ENCODE data around the gene RAPGEF2.

Gene RAPGEF2

GRCh38 chr4:159382856-159383561 is 280.1 kb downstream of the RAPGEF2 start:
- TF ChIP-seq CTCF (IDR thresholded peaks at IDR 0.05; ENCODE audit: low read depth, low read length) = no peak
- H3K4me3 ChIP-seq (replicated peaks in 1 of 2; ENCODE audit: low read depth in 2 of 2, low read length in 2 of 2) = no peak overlapping the region
- peak in 1 of 2 donors; percentile 5 for DNase-seq (ENCODE audit: low read depth in 2 of 2)

- H3K4me3 ChIP-seq (replicated peaks in 1 of 2; ENCODE audit: low read depth in 2 of 2, low read length in 2 of 2) = no peak overlapping the region
- TF ChIP-seq CTCF (IDR thresholded peaks at IDR 0.05; ENCODE audit: low read depth, low read length) = no peak
- DNase-seq (ENCODE audit: low read depth in 2 of 2) = no peak
These were observed 280.7 kb downstream of the RAPGEF2 start for GRCh38 chr4:159383562-159383931.

- TF ChIP-seq CTCF (IDR thresholded peaks at IDR 0.05; ENCODE audit: low read depth, low read length) = no peak
- DNase-seq (ENCODE audit: low read depth in 2 of 2) = no peak
- no peak overlapping the region for H3K4me3 ChIP-seq (replicated peaks in 1 of 2; ENCODE audit: low read depth in 2 of 2, low read length in 2 of 2)
These were observed 281.1 kb downstream of the RAPGEF2 start for GRCh38 chr4:159384017-159384416.

GRCh38 chr4:159384632-159385031 is 281.8 kb downstream of the RAPGEF2 start:
- no peak overlapping the region for H3K4me3 ChIP-seq (replicated peaks in 1 of 2; ENCODE audit: low read depth in 2 of 2, low read length in 2 of 2)
- peak; percentile 19 to 27 for DNase-seq (ENCODE audit: low read depth in 2 of 2)
- TF ChIP-seq CTCF (IDR thresholded peaks at IDR 0.05; ENCODE audit: low read depth, low read length) = no peak

GRCh38 chr4:159386620-159387019 is 283.7 kb downstream of the RAPGEF2 start:
- no peak overlapping the region for H3K4me3 ChIP-seq (replicated peaks in 1 of 2; ENCODE audit: low read depth in 2 of 2, low read length in 2 of 2)
- no peak for DNase-seq (ENCODE audit: low read depth in 2 of 2)
- no peak for TF ChIP-seq CTCF (IDR thresholded peaks at IDR 0.05; ENCODE audit: low read depth, low read length)

- DNase-seq (ENCODE audit: low read depth in 2 of 2) = no peak
- TF ChIP-seq CTCF (IDR thresholded peaks at IDR 0.05; ENCODE audit: low read depth, low read length) = no peak
- no peak overlapping the region for H3K4me3 ChIP-seq (replicated peaks in 1 of 2; ENCODE audit: low read depth in 2 of 2, low read length in 2 of 2)
These were observed 286.9 kb downstream of the RAPGEF2 start for GRCh38 chr4:159389756-159390155.

- no peak for TF ChIP-seq CTCF (IDR thresholded peaks at IDR 0.05; ENCODE audit: low read depth, low read length)
- DNase-seq (ENCODE audit: low read depth in 2 of 2) = peak; percentile 92 to 99
- H3K4me3 ChIP-seq (replicated peaks in 1 of 2; ENCODE audit: low read depth in 2 of 2, low read length in 2 of 2) = no peak overlapping the region
These were observed 287.8 kb downstream of the RAPGEF2 start for GRCh38 chr4:159390648-159391047.
